Left lobe of liver (tissue), 2 donors: ENCODE results near the gene MACROD2. TPM values are rescaled to one million over a fixed set of nuclear protein-coding genes. Genes with fewer than 3 reads are reported as not detected.
"Not testable (repeated sequence)": the region's sequence is repeated elsewhere in the genome, so short reads cannot be mapped to it uniquely, and the experiment has no call there.

Source experiments
- ATAC-seq: fragments of 200-7000 bp; cut with Tn5 transposase; one replicate; pipeline ENCODE4 v1.9.1; 2020; ENCODE audit warnings: mild to moderate bottlenecking, moderate library complexity
- DNase-seq: peaks from one replicate; pipeline ENCODE4 v3.0.0-alpha.2; 2020; ENCODE audit warnings: low spot score
- total RNA-seq: library from RNA; stranded (reverse); gene quantifications from one replicate; pipeline ENCODE4 v1.2.1, GENCODE V29; 2021
- donor health status: DM: no; HTN: no; CAD: no; lungs with moderate emphysema.
- donor health status: DM: no; HTN: yes; CAD: no.

The MACROD2 gene
- total RNA-seq, 1 donor from 2014 or later: 3.7 TPM

DNA sequence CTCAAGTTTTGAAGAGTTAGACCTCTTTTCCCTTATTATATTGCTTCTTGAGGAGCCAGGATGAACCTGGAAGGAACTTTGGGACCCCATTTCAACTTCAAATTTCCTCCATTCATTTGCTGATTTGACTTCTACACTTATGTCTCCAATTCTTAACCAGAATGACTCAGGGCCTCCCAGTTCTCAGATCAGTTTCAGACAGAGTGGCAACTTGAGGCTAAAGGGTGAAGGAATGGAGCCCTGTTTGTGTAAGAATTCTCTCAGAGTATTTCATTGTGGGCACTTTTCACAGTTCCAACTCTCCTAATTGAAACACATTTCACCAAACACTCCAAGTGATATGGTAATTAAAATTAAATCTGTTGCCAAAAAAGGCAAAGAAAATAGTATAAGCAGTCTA, 451.1 kb downstream of the MACROD2 start:
- DNase-seq (no peak), ATAC-seq (no peak)

DNA sequence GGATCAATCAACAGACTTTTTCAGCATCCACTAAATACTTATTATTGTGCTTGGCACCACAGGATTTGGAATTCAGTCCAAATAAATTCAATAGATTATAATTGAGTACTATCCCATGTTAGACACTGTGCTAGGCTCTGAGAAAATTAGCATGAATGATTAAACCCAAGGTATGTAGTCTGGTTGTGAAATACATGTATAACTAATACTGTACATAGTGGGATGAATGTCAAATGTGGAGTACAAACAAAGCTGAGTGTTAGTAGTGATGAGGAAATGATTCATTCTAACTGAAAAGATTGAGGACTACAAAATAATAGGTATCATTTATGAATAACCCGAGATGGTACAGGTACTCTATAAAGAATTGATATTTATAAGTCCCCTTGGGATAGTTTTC, 454.0 kb downstream of the MACROD2 start:
- no peak for DNase-seq
- ATAC-seq: no peak

- no peak for DNase-seq
- ATAC-seq: no peak
Observed at GRCh38 chr20:14450256-14450655, 454.9 kb downstream of the MACROD2 start.

- ATAC-seq (no peak), DNase-seq (no peak)
Observed at GRCh38 chr20:14451458-14451857, 456.1 kb downstream of the MACROD2 start.

DNA sequence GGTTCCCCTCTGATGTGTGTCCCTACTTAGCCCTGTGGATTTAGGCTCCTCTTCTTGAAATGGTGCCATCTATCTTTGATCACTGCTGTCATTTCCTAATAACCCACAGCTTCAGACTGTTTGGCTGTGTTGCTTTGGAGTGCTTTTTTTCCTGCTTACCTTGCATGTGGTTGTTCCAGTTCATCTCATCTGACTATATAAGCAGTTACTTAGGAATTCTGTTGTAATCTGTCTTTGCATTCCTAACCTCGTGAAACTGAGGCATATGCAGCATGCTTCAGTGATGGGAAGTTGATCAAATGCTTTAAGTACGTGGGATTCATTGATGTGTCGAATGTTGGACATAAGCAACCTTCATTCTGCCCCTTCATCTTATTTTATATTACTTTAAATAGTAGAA, 457.9 kb downstream of the MACROD2 start:
- ATAC-seq (peak; percentile 69), DNase-seq (no peak)

DNA sequence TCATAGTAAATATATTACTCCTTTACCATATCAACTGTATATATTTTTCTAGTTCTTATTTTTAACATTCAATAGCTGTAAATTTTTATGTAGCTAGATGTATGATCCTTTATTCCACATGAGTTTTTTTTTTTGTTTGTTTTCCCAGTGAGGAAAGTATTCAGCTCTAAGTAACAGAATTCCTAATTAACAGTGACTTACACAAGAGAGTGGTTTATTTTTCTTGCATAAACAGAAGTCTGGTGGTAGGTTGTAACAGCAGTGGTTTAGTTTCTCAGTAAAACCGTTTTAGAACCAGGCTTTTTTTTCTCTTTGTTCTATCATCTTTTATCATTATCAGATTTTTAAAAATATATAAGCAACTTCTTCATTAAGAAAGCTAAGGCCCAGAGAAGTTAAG, 459.0 kb downstream of the MACROD2 start:
- no peak for ATAC-seq
- no peak for DNase-seq

DNA sequence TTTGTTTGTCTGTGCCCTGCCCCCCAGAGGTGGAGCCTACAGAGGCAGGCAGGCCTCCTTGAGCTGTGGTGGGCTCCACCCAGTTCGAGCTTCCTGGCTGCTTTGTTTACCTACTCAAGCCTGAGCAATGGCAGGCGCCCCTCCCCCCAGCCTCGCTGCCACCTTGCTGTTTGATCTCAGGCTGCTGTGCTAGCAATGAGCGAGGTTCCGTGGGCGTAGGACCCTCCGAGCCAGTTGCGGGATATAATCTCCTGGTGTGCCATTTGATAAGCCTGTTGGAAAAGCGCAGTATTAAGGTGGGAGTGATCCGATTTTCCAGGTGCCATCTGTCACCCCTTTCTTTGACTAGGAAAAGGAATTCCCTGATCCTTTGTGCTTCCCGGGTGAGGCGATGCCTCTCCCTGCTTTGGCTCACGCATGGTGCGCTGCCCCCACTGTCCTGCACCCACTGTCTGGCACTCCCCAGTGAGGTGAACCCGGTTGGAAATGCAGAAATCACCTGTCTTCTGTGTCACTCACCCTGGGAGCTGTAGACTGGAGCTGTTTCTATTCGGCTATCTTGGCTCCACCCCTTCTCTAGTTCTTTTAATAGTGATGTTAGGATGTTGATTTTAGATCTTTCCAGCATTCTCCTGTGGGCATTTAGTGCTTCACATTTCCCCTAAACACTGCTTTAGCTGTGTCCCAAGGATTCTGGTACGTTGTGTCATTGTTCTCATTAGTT, 471.9 kb downstream of the MACROD2 start:
- DNase-seq, ATAC-seq: not testable (repeated sequence)

DNA sequence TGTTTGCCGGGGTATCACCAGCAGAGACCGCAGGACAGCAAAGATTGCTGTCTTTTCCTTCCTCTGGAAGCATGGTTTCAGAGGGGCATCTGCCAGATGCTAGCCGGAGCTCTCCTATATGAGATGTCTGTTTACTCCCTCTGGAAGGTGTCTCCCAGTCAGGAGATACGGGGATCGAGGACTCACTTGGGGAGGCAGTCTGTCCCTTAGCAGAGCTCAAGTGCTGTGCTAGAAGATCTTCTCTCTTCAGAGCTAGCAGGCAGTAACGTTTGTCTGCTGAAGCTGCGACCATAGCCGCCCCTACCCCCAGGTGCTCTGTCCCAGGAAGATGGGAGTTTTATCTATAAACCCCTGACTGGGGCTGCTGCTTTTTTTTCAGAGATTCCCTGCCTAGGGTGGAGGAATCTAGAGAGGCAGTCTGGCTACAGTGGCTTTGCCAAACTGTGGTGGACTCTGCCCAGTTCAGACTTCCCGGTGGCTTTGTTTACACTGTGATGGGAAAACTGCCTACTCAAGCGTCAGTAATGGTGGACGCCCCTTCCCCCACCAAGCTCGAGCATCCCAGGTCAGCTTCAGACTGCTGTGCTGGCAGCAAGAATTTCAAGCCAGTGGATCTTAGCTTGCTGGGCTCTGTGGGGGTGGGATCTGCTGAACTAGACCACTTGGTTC, 475.0 kb downstream of the MACROD2 start:
- ATAC-seq (peak; percentile 94), DNase-seq (peak; percentile 89)

- DNase-seq: no peak
- ATAC-seq: peak; percentile 29
Observed at GRCh38 chr20:14470977-14471661, 475.8 kb downstream of the MACROD2 start.

DNA sequence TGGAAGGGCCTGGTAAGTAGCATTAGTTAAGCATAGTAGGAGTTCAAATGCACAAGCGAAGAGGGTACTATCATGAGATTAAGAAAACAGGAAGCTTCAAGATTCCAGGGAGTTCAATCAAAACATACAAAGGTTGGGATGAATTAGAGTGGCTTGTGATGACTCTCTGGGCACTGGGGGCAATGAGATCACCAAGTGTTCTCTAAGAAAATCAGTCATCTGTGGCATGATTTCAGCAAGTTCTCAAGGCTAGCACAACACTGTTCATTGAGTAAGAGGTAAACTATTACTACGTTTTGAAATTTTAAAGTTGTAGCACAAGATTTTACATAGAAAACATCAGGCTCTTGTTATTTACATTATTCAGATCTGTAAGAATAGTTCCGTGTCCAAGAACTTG, 481.8 kb downstream of the MACROD2 start:
- ATAC-seq (no peak), DNase-seq (no peak)

DNA sequence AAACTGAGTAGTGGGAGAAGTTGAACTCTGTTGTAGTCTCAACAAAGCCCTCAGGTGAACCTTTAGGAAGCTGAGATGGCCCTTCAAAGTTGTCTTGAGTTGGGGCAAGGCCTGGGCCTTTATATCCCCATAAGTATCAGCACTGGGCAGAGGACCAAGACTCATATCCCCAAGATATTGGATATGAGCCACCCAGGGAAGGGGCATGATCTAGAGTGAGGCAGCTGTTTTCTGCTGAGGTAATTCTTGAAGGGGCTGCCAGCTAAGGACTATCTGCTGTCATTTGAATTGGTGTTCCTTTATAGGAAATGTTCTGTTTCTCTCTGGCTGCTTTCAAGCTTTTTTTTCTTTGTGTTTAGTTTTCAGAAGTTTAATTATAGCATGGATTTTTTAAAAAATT, 482.8 kb downstream of the MACROD2 start:
- ATAC-seq (no peak), DNase-seq (no peak)

DNA sequence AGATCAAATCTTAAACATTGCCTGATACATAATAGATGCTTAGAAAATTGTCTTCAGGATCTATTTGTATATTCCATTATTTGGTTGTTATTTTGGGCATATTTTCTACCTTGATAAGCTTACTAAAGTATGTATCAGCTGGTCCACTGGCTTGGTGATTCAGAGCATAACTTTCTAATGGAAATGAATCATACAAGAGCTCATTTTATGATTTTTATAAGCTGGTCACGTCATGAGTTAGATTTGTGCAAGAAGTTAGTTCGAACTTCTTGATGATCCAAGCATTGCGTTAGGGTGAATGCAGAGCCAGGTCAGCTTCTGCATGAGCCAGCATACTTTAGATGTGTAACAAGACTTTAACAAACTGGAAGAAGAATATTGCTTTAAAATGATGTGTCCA, 486.5 kb downstream of the MACROD2 start:
- ATAC-seq (no peak), DNase-seq (no peak)

- DNase-seq: no peak
- no peak for ATAC-seq
Observed at GRCh38 chr20:14488212-14488611, 492.9 kb downstream of the MACROD2 start.

DNA sequence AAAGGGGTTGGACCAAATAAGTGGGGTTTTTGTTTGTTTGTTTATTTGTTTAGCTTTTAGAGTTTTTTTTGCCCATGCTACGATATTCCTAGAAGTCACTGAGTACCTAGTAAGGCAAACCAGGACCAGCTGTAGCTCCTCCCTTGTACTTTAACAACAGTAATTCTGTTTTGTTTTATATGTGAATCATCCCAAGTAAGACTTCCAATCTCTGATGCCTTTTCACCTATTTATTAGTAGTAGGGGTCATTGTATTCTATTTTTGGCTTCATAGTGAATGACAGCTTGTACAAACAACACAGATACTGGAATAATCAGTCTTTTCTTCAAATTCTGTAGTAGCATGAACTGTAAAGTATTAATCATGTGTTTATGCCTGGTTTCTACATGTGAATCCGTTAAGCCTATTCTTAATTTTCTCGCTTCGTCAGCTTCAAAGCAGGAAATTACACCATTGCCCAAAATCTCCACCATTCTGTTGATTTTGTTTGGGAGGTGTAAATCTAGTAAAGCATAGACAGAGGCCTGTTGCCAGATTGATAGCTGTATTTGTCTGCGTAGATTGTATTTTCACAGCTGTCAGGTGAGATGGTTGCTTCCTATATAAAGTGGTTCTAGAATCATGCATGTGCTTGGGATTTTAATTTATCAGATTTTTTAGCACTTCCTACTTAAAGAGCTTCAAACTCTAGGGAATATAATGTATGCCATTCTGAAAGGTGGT, 493.6 kb downstream of the MACROD2 start:
- DNase-seq: no peak
- ATAC-seq: no peak

- no peak for DNase-seq
Observed at GRCh38 chr20:14489544-14489943, 494.2 kb downstream of the MACROD2 start.

DNA sequence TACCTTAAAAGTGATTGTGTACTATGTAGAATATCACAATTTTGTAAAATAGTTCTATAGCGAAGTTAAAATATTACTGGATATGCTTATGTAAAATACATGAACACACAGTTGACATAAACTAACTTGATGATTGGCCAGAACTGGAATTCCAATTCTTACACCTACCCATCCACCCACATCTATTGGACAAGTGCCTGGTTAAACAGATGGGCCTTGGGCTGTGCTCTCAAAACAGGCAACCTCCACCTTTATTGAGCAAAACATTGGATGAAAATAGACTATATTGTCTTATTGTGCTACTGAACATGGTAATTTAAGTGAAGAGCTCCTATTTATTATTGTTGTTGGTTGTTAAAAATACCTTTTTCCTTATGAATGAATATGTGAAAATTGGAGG, 496.1 kb downstream of the MACROD2 start:
- DNase-seq (no peak), ATAC-seq (no peak)

More at GRCh38 chr20:14489544-14489943, 494.2 kb downstream of the MACROD2 start:
- no peak for ATAC-seq

GRCh38 chr20:14493408-14493807, 498.1 kb downstream of the MACROD2 start:
- no peak for DNase-seq
- ATAC-seq: no peak

GRCh38 chr20:14494355-14494754, 499.0 kb downstream of the MACROD2 start:
- ATAC-seq (no peak), DNase-seq (no peak)

- DNase-seq (no peak), ATAC-seq (no peak)
Observed at GRCh38 chr20:14495066-14495465, 499.8 kb downstream of the MACROD2 start.

- no peak for DNase-seq
- ATAC-seq: no peak
Observed at GRCh38 chr20:14497004-14497403, 501.7 kb downstream of the MACROD2 start.

GRCh38 chr20:14498772-14499171, 503.5 kb downstream of the MACROD2 start:
- no peak for ATAC-seq
- DNase-seq: no peak
